OCI-LY3 (cell line): Measurements from ENCODE around the gene IGSF3.
"Not testable (repeated sequence)": the region's sequence is repeated elsewhere in the genome, so short reads cannot be mapped to it uniquely, and the experiment has no call there.

Experiments
- CTCF ChIP-seq: fragments of 200-600, 300-600 bp; sonication (generic); IDR thresholded peaks from 2 replicates; pipeline ENCODE4 v1.5.1; 2014; ENCODE audit warnings: antibody characterized with exemption, low read length, low read depth
- EZH2phosphoT487 ChIP-seq: fragments of 200-600 bp; shearing (Covaris generic); IDR thresholded peaks from 2 replicates; pipeline ENCODE4 v1.6.1; 2018; ENCODE audit warnings: antibody characterized with exemption, mixed run types, low read depth

GRCh38 chr1:116608151-116608550 is 59.4 kb downstream of the IGSF3 start:
- not testable (repeated sequence) for TF ChIP-seq CTCF, EZH2phosphoT487
